Neural progenitor cell (in vitro differentiated cells): ENCODE measurements around the gene FRY. TPM values are rescaled to one million over a fixed set of nuclear protein-coding genes. Genes with fewer than 3 reads are reported as not detected.

Experiments used
- DNase-seq: peaks from one replicate; pipeline ENCODE4 v3.0.0-alpha.2; 2016; ENCODE audit warnings: low spot score
- H2AFZ ChIP-seq: fragments of 200-600 bp; sonication (generic); replicated peaks from 2 replicates; pipeline ENCODE4 v1.6.1; 2016; ENCODE audit warnings: antibody characterized with exemption
- H3F3A ChIP-seq: fragments of 200-600 bp; sonication (generic); 2 replicates; pipeline ENCODE4 v1.6.1; 2016; ENCODE audit warnings: antibody characterized with exemption, low read depth
- H3K27ac ChIP-seq: fragments of 200-600 bp; sonication (generic); 2 replicates; pipeline ENCODE4 v1.5.1; 2016; ENCODE audit warnings: mild to moderate bottlenecking
- H3K27me3 ChIP-seq: fragments of 200-600 bp; sonication (generic); 2 replicates; pipeline ENCODE4 v1.6.1; 2016; ENCODE audit warnings: mild to moderate bottlenecking, moderate library complexity
- H3K36me3 ChIP-seq: fragments of 200-600 bp; sonication (generic); 2 replicates; pipeline ENCODE4 v1.5.1; 2016
- H3K4me1 ChIP-seq: fragments of 200-600 bp; sonication (generic); 2 replicates; pipeline ENCODE4 v1.6.1; 2016; ENCODE audit warnings: mixed run types
- H3K4me2 ChIP-seq: fragments of 200-600 bp; sonication (generic); 2 replicates; pipeline ENCODE4 v1.6.1; 2016
- H3K4me3 ChIP-seq: fragments of 200-600 bp; sonication (generic); 2 replicates; pipeline ENCODE4 v1.5.1; 2016
- H3K79me2 ChIP-seq: fragments of 200-600 bp; sonication (generic); 2 replicates; pipeline ENCODE4 v1.6.1; 2016; ENCODE audit warnings: low read depth
- H3K9ac ChIP-seq: fragments of 200-600 bp; sonication (generic); 2 replicates; pipeline ENCODE4 v1.6.1; 2016
- H3K9me3 ChIP-seq: fragments of 200-600 bp; sonication (generic); 2 replicates; pipeline ENCODE4 v1.5.1; 2016; ENCODE audit warnings: low read depth
- H4K20me1 ChIP-seq: fragments of 200-600 bp; sonication (generic); 2 replicates; pipeline ENCODE4 v1.6.1; 2016; ENCODE audit warnings: low read depth
- H3K27ac Mint-ChIP-seq: 3 replicates; pipeline ENCODE4 v1.8.0; 2021; ENCODE audit warnings: mixed read lengths
- H3K27me3 Mint-ChIP-seq: 2 replicates; pipeline ENCODE4 v1.8.0; 2022; ENCODE audit warnings: low read depth, mild to moderate bottlenecking, inconsistent platforms, moderate library complexity, mixed read lengths; ENCODE audit not compliant: insufficient read depth
- H3K36me3 Mint-ChIP-seq: 3 replicates; pipeline ENCODE4 v1.8.0; 2021; ENCODE audit warnings: mixed read lengths
- H3K4me1 Mint-ChIP-seq: 3 replicates; pipeline ENCODE4 v1.8.0; 2021; ENCODE audit warnings: mixed read lengths
- H3K4me3 Mint-ChIP-seq: 3 replicates; pipeline ENCODE4 v1.8.0; 2021; ENCODE audit warnings: mild to moderate bottlenecking, moderate library complexity, mixed read lengths
- H3K9me3 Mint-ChIP-seq: 3 replicates; pipeline ENCODE4 v1.8.0; 2020; ENCODE audit warnings: mixed read lengths
- EZH2 ChIP-seq: fragments of 200-600 bp; sonication (generic); IDR thresholded peaks from 2 replicates; pipeline ENCODE4 v1.6.1; 2017; ENCODE audit warnings: antibody characterized with exemption, mild to moderate bottlenecking, moderate library complexity
- EZH2phosphoT487 ChIP-seq: fragments of 200-600 bp; sonication (generic); IDR thresholded peaks from 2 replicates; pipeline ENCODE4 v1.6.1; 2017; ENCODE audit warnings: antibody characterized with exemption
- total RNA-seq: library from RNA; depleted of rRNA; stranded (reverse); fragments of >200 nt; gene quantifications from 2 replicates; pipeline ENCODE4 v1.2.3, GENCODE V29; 2015; ENCODE audit warnings: low replicate concordance
- TF ChIP-seq, protein P1 (sequence below): fragments of 200-600 bp; sonication (generic); IDR thresholded peaks from 2 replicates; pipeline ENCODE4 v1.5.1; 2017; ENCODE audit warnings: antibody characterized with exemption, mild to moderate bottlenecking

FRY gene
- total RNA-seq, 1 donor from 2014 or later = 12.6 TPM

DNA sequence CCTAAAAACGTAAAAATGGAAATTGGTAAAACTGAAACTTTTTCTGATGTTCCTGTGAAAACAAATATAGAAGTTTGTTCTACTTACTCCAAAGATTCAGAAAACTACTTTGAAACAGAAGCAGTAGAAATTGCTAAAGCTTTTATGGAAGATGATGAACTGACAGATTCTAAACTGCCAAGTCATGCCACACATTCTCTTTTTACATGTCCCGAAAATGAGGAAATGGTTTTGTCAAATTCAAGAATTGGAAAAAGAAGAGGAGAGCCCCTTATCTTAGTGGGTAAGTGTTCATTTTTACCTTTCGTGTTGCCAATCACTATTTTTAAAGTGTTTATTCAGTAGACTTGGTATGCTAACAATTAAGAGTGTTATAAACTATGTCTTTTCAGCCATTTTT is 309.3 kb downstream of the FRY start:
- peaks cover 21% of the 10 kb centered on the region for H3K36me3 ChIP-seq
- Mint-ChIP-seq H3K4me1 (no peaks in the 10 kb centered on the region), H3K36me3 (peaks cover 44% of the 10 kb centered on the region), H3K27me3 (no peaks in the 10 kb centered on the region), H3K27ac (no peak overlapping the region), H3K9me3 (no peaks in the 10 kb centered on the region), H3K4me3 (no peak overlapping the region)
- no peaks in the 10 kb centered on the region for H3K79me2 ChIP-seq
- H3F3A ChIP-seq = no peaks in the 10 kb centered on the region
- no peak overlapping the region for H3K4me3 ChIP-seq
- H4K20me1 ChIP-seq = no peaks in the 10 kb centered on the region
- no peak overlapping the region for H3K9ac ChIP-seq
- H3K27ac ChIP-seq = no peak overlapping the region
- H3K4me2 ChIP-seq = no peak overlapping the region
- no peaks in the 10 kb centered on the region for H3K27me3 ChIP-seq
- TF ChIP-seq EZH2phosphoT487 (no peak), EZH2 (no peak)
- TF ChIP-seq, protein P1, sequence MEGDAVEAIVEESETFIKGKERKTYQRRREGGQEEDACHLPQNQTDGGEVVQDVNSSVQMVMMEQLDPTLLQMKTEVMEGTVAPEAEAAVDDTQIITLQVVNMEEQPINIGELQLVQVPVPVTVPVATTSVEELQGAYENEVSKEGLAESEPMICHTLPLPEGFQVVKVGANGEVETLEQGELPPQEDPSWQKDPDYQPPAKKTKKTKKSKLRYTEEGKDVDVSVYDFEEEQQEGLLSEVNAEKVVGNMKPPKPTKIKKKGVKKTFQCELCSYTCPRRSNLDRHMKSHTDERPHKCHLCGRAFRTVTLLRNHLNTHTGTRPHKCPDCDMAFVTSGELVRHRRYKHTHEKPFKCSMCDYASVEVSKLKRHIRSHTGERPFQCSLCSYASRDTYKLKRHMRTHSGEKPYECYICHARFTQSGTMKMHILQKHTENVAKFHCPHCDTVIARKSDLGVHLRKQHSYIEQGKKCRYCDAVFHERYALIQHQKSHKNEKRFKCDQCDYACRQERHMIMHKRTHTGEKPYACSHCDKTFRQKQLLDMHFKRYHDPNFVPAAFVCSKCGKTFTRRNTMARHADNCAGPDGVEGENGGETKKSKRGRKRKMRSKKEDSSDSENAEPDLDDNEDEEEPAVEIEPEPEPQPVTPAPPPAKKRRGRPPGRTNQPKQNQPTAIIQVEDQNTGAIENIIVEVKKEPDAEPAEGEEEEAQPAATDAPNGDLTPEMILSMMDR = no peak
- no peaks in the 10 kb centered on the region for H3K9me3 ChIP-seq
- H2AFZ ChIP-seq = no peak overlapping the region
- no peak for DNase-seq
- no peaks in the 10 kb centered on the region for H3K4me1 ChIP-seq

GRCh38 chr13:32347651-32348050 is 316.1 kb downstream of the FRY start:
- no peaks in the 10 kb centered on the region for H3K79me2 ChIP-seq
- no peak overlapping the region for H3K4me3 ChIP-seq
- H3F3A ChIP-seq = no peaks in the 10 kb centered on the region
- Mint-ChIP-seq H3K36me3 (peaks cover 26% of the 10 kb centered on the region), H3K4me1 (no peaks in the 10 kb centered on the region), H3K27me3 (no peaks in the 10 kb centered on the region), H3K4me3 (no peak overlapping the region), H3K9me3 (no peaks in the 10 kb centered on the region), H3K27ac (no peak overlapping the region)
- no peak overlapping the region for H2AFZ ChIP-seq
- no peaks in the 10 kb centered on the region for H4K20me1 ChIP-seq
- no peak overlapping the region for H3K4me2 ChIP-seq
- H3K9me3 ChIP-seq = no peaks in the 10 kb centered on the region
- H3K27ac ChIP-seq = no peak overlapping the region
- no peaks in the 10 kb centered on the region for H3K4me1 ChIP-seq
- DNase-seq = no peak
- H3K9ac ChIP-seq = no peak overlapping the region
- H3K27me3 ChIP-seq = no peaks in the 10 kb centered on the region
- TF ChIP-seq EZH2 = no peak
- TF ChIP-seq, protein P1 = no peak
- no peak for TF ChIP-seq EZH2phosphoT487
- peaks cover 8% of the 10 kb centered on the region for H3K36me3 ChIP-seq
